HepG2 (cell line): ENCODE results near the gene RBSN. TPM values are rescaled to one million over a fixed set of nuclear protein-coding genes. Genes with fewer than 3 reads are reported as not detected.
A peak's percentile ranks its signal among the peaks of the same experiment; 100 is the strongest.

ENCODE experiments used
- BCL6 ChIP-seq: IDR thresholded peaks from 2 replicates; pipeline ENCODE4 v1.6.1; 2016; ENCODE audit warnings: missing genetic modification reagents, missing compliant biosample characterization
- IRX3 ChIP-seq: sonication (generic); formaldehyde crosslinking; IDR thresholded peaks from 2 replicates; pipeline ENCODE4 v1.8.1; 2023; ENCODE audit warnings: mild to moderate bottlenecking, low read depth, missing genetic modification reagents, borderline replicate concordance
- MED1 ChIP-seq: sonication (generic); formaldehyde crosslinking; IDR thresholded peaks from 2 replicates; pipeline ENCODE4 v1.4.0; 2020; ENCODE audit warnings: missing genetic modification reagents
- MIER2 ChIP-seq: IDR thresholded peaks from 2 replicates; pipeline ENCODE4 v1.6.1; 2016; ENCODE audit warnings: missing biosample characterization, missing genetic modification reagents
- POLR2G ChIP-seq: fragments of 200-400 bp; formaldehyde crosslinking; IDR thresholded peaks from 2 replicates; pipeline ENCODE4 v1.6.1; 2018; ENCODE audit warnings: mild to moderate bottlenecking, low read depth, low read length, moderate library complexity
- SP4 ChIP-seq: sonication (generic); formaldehyde crosslinking; IDR thresholded peaks from 2 replicates; pipeline ENCODE4 v1.8.1; 2023; ENCODE audit warnings: mild to moderate bottlenecking, missing genetic modification reagents
- TBP ChIP-seq: sonication (generic); formaldehyde crosslinking; IDR thresholded peaks from 2 replicates; pipeline ENCODE4 v1.5.0; 2020; ENCODE audit warnings: missing genetic modification reagents
- TMF1 ChIP-seq: sonication (generic); formaldehyde crosslinking; IDR thresholded peaks from 2 replicates; pipeline ENCODE4 v1.8.1; 2022; ENCODE audit warnings: low read depth, missing genetic modification reagents
- ZFY ChIP-seq: sonication (generic); formaldehyde crosslinking; IDR thresholded peaks from 2 replicates; pipeline ENCODE4 v1.4.0; 2020; ENCODE audit warnings: missing genetic modification reagents
- ZNF234 ChIP-seq: sonication (generic); formaldehyde crosslinking; conservative IDR thresholded peaks from 2 replicates; pipeline ENCODE4 v1.5.1; 2020; ENCODE audit warnings: mild to moderate bottlenecking, missing genetic modification reagents
- ZNF776 ChIP-seq: sonication (generic); formaldehyde crosslinking; IDR thresholded peaks from 2 replicates; pipeline ENCODE4 v1.4.0; 2020; ENCODE audit warnings: mild to moderate bottlenecking, missing genetic modification reagents
- ZNF841 ChIP-seq: sonication (generic); formaldehyde crosslinking; IDR thresholded peaks from 2 replicates; pipeline ENCODE4 v1.8.1; 2023; ENCODE audit warnings: missing genetic modification reagents, borderline replicate concordance
- ZSCAN31 ChIP-seq: sonication (generic); formaldehyde crosslinking; IDR thresholded peaks from 2 replicates; pipeline ENCODE4 v1.5.0; 2020; ENCODE audit warnings: low read depth, mild to moderate bottlenecking, missing genetic modification reagents
- polyA plus RNA-seq, 8 experiments: library from polyadenylated mRNA; depleted of rRNA in 3 of 8; stranded (reverse) in 7 of 8; unstranded in 1 of 8; fragments of >200 nt; fragmentation: Illumina TruSeq in 4 of 8; extraction: Trizol in 4 of 8; gene quantifications; 2 replicates each; pipeline versions ENCODE4 v1.2.1 to v1.2.3, GENCODE V29; 2011 to 2016; ENCODE audit warnings: low read depth in 4 of 8, missing spikeins in 1 of 8, mixed read lengths in 1 of 8; ENCODE audit not compliant: insufficient read depth in 1 of 8
- total RNA-seq, 5 experiments: library from RNA; depleted of rRNA; stranded (reverse); fragments of >200 nt; fragmentation: Illumina TruSeq; extraction: Trizol; gene quantifications; 2 replicates each; pipeline ENCODE4 v1.2.3, GENCODE V29; 2016; ENCODE audit warnings: low read depth in 1 of 5
- TF ChIP-seq, protein P1 (sequence below), 2 experiments: sonication (generic) in 1 of 2; formaldehyde crosslinking in 1 of 2; IDR thresholded peaks; 2 replicates each; pipeline versions ENCODE4 v1.4.0 to v1.6.1; 2016 to 2020; ENCODE audit warnings: borderline replicate concordance in 1 of 2, low read depth in 1 of 2, mild to moderate bottlenecking in 1 of 2, missing genetic modification reagents in 1 of 2
- TF ChIP-seq, protein P2 (sequence below): sonication (generic); formaldehyde crosslinking; IDR thresholded peaks from 2 replicates; pipeline ENCODE4 v1.4.0; 2020; ENCODE audit warnings: low read depth, mild to moderate bottlenecking, missing genetic modification reagents
- TF ChIP-seq, protein P3 (sequence below): IDR thresholded peaks from 2 replicates; pipeline ENCODE4 v1.6.1; 2016; ENCODE audit warnings: mild to moderate bottlenecking, missing biosample characterization, missing genetic modification reagents
- TF ChIP-seq, protein P4 (sequence below): sonication (generic); formaldehyde crosslinking; IDR thresholded peaks from 2 replicates; pipeline ENCODE4 v1.8.0; 2022; ENCODE audit warnings: missing genetic modification reagents, mild to moderate bottlenecking, moderate library complexity, borderline replicate concordance
- TF ChIP-seq, protein P5 (sequence below): sonication (generic); formaldehyde crosslinking; IDR thresholded peaks from 2 replicates; pipeline ENCODE4 v1.5.1; 2020; ENCODE audit warnings: mild to moderate bottlenecking, missing genetic modification reagents, borderline replicate concordance

Gene RBSN
- total and polyA plus RNA-seq, 2 of the 13 experiments (the other 11 are each of a cell fraction or from before 2014, with no cell fraction given): 7.9 to 11.8 TPM

DNA sequence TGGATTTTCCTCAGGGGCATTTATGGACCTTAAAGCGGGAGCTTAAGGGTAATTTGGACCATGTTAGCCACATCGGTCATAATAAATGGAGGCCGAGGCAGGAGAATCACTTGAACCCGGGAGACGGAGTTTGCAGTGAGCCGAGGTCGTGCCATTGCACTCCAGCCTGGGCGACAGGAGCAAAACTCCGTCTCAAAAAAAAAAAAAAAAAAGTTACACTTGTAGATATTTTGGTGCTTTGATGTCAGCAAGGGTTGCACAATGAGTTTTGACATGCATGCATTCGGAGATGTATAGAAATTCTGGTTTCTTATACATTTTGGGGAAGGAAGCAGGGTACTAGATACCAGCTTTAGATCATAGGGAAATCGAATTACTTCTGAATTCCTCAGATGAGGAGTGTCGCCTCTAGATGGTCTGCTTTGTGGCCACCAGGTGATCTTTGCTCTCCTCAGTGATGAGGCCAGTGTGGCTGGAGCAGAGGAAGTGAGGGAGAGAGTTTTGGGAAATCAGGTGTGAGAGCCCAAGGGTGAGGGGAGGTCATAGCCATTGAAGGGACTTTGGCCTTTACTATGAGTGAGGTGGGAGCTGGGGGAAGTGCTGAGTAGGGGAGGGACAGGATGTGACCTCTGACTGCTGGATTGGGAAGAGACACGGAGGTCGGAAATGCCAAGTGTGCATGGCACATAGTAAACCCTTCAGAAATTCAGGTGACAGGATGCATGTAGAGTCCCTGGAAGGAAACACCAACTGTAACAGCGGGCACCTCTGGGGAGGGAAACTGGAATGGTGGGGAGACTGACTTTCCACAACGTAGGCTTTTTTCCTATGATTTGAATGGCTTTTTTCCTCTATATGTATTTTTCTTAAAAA, 8.4 kb upstream of the RBSN start (continued):
- TF ChIP-seq, protein P1, sequence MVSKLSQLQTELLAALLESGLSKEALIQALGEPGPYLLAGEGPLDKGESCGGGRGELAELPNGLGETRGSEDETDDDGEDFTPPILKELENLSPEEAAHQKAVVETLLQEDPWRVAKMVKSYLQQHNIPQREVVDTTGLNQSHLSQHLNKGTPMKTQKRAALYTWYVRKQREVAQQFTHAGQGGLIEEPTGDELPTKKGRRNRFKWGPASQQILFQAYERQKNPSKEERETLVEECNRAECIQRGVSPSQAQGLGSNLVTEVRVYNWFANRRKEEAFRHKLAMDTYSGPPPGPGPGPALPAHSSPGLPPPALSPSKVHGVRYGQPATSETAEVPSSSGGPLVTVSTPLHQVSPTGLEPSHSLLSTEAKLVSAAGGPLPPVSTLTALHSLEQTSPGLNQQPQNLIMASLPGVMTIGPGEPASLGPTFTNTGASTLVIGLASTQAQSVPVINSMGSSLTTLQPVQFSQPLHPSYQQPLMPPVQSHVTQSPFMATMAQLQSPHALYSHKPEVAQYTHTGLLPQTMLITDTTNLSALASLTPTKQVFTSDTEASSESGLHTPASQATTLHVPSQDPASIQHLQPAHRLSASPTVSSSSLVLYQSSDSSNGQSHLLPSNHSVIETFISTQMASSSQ (IDR thresholded peaks at IDR 0.05; ENCODE audit: low read depth): peak; percentile 51; the same call in 1 of the 2 replicates
- TF ChIP-seq, protein P1 (CRISPR knock-in tag; IDR thresholded peaks at IDR 0.05; ENCODE audit: borderline replicate concordance): peak; percentile 15; the same call in 1 of the 2 replicates
- TF ChIP-seq, protein P2, sequence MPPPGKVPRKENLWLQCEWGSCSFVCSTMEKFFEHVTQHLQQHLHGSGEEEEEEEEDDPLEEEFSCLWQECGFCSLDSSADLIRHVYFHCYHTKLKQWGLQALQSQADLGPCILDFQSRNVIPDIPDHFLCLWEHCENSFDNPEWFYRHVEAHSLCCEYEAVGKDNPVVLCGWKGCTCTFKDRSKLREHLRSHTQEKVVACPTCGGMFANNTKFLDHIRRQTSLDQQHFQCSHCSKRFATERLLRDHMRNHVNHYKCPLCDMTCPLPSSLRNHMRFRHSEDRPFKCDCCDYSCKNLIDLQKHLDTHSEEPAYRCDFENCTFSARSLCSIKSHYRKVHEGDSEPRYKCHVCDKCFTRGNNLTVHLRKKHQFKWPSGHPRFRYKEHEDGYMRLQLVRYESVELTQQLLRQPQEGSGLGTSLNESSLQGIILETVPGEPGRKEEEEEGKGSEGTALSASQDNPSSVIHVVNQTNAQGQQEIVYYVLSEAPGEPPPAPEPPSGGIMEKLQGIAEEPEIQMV (CRISPR knock-in tag): no peak; the same call in 1 of the 2 replicates
- TF ChIP-seq, protein P3, sequence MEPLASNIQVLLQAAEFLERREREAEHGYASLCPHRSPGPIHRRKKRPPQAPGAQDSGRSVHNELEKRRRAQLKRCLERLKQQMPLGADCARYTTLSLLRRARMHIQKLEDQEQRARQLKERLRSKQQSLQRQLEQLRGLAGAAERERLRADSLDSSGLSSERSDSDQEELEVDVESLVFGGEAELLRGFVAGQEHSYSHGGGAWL (CRISPR knock-in tag): no peak
- TF ChIP-seq TBP (no peak), ZNF234 (CRISPR knock-in tag) (no peak), ZNF776 (CRISPR knock-in tag) (no peak), ZNF841 (CRISPR knock-in tag) (no peak), BCL6 (peak; percentile 44; the same call in 1 of the 2 replicates), MIER2 (CRISPR knock-in tag) (no peak), MED1 (peak; percentile 94), ZFY (CRISPR knock-in tag) (no peak; the same call in 1 of the 2 replicates), ZSCAN31 (CRISPR knock-in tag) (no peak), POLR2G (no peak), SP4 (CRISPR knock-in tag) (no peak), IRX3 (no peak), TMF1 (no peak)
- TF ChIP-seq, protein P4, sequence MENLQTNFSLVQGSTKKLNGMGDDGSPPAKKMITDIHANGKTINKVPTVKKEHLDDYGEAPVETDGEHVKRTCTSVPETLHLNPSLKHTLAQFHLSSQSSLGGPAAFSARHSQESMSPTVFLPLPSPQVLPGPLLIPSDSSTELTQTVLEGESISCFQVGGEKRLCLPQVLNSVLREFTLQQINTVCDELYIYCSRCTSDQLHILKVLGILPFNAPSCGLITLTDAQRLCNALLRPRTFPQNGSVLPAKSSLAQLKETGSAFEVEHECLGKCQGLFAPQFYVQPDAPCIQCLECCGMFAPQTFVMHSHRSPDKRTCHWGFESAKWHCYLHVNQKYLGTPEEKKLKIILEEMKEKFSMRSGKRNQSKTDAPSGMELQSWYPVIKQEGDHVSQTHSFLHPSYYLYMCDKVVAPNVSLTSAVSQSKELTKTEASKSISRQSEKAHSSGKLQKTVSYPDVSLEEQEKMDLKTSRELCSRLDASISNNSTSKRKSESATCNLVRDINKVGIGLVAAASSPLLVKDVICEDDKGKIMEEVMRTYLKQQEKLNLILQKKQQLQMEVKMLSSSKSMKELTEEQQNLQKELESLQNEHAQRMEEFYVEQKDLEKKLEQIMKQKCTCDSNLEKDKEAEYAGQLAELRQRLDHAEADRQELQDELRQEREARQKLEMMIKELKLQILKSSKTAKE (CRISPR knock-in tag): peak; percentile 84
- TF ChIP-seq, protein P5, sequence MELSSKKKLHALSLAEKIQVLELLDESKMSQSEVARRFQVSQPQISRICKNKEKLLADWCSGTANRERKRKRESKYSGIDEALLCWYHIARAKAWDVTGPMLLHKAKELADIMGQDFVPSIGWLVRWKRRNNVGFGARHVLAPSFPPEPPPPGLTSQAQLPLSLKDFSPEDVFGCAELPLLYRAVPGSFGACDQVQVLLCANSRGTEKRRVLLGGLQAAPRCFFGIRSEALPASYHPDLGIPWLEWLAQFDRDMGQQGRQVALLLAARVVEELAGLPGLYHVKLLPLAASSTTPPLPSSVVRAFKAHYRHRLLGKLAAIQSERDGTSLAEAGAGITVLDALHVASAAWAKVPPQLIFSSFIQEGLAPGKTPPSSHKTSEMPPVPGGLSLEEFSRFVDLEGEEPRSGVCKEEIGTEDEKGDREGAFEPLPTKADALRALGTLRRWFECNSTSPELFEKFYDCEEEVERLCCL (CRISPR knock-in tag): no peak
